Activated CD4-positive, alpha-beta T cell treated with anti-CD3 and anti-CD28 coated beads, Interleukin-2, amount 50 U/mL, for 24 hours (primary cell): ENCODE data around the gene MYNN.
"Not testable (repeated sequence)": the region's sequence is repeated elsewhere in the genome, so short reads cannot be mapped to it uniquely, and the experiment has no call there.

Experiments
- DNase-seq, 2 donors: peaks; one replicate each; pipeline ENCODE4 v3.0.0-alpha.2; 2020; ENCODE audit warnings: low read depth in 1 of 2, low spot score in 1 of 2

Gene MYNN

GRCh38 chr3:169772897-169773816 lies at the start of gene MYNN:
TSS of gene MYNN (plus strand) at chr3:169773396. CDS start at chr3:169774296, 900 bp downstream.
- DNase-seq = peak; percentile 83 to 89

GRCh38 chr3:169731857-169732256 lies 41.3 kb upstream of the MYNN start:
- not testable (repeated sequence) for DNase-seq

- no peak for DNase-seq
Observed at GRCh38 chr3:169739067-169739466, 34.1 kb upstream of the MYNN start.

- DNase-seq = no peak
Observed at GRCh38 chr3:169744366-169745054, 28.7 kb upstream of the MYNN start.

GRCh38 chr3:169746924-169747323 lies 26.3 kb upstream of the MYNN start:
- DNase-seq = no peak

- DNase-seq = no peak
Observed at GRCh38 chr3:169748670-169749069, 24.5 kb upstream of the MYNN start.

- no peak for DNase-seq
Observed at GRCh38 chr3:169750665-169751064, 22.5 kb upstream of the MYNN start.

- DNase-seq = no peak
Observed at GRCh38 chr3:169751875-169752274, 21.3 kb upstream of the MYNN start.

GRCh38 chr3:169754711-169755110 lies 18.5 kb upstream of the MYNN start:
- no peak for DNase-seq

GRCh38 chr3:169755488-169755887 lies 17.7 kb upstream of the MYNN start:
- DNase-seq = no peak

- DNase-seq = no peak
Observed at GRCh38 chr3:169758359-169758994, 14.7 kb upstream of the MYNN start.

- DNase-seq = peak in 1 of 2 donors; percentile 33
Observed at GRCh38 chr3:169759256-169759655, 13.9 kb upstream of the MYNN start.

- DNase-seq = no peak
Observed at GRCh38 chr3:169760479-169760878, 12.7 kb upstream of the MYNN start.

GRCh38 chr3:169764312-169764881 lies 8.8 kb upstream of the MYNN start:
- DNase-seq = peak; percentile 47 to 55

- peak; percentile 78 to 92 for DNase-seq
Observed at GRCh38 chr3:169764882-169765612, 8.1 kb upstream of the MYNN start, which contains the start of gene TERC. TSS of gene TERC (minus strand) at chr3:169765060.

GRCh38 chr3:169769287-169770181 lies 3.7 kb upstream of the MYNN start, which contains the start of gene ACTRT3:
TSS of gene ACTRT3 (minus strand) at chr3:169769561. CDS start at chr3:169769520, 41 bp downstream.
- DNase-seq = peak; percentile 36 to 45

GRCh38 chr3:169771497-169772304 lies 1.5 kb upstream of the MYNN start:
- DNase-seq = peak; percentile 36 to 76

- peak in 1 of 2 donors; percentile 68 for DNase-seq
Observed at GRCh38 chr3:169772305-169772896, 795 bp upstream of the MYNN start.
